T-helper 9 cell (primary cell): Measurements from ENCODE around the gene CORT.
"Not testable (repeated sequence)": the region's sequence is repeated elsewhere in the genome, so short reads cannot be mapped to it uniquely, and the experiment has no call there.

ENCODE experiments used
- DNase-seq: peaks from one replicate; pipeline ENCODE4 v3.0.0-alpha.2; 2020
- total RNA-seq, 2 donors: gene quantifications; one replicate each; lab custom pipeline; 2026; lab: John Stamatoyannopoulos, UW

CORT gene, protein sequence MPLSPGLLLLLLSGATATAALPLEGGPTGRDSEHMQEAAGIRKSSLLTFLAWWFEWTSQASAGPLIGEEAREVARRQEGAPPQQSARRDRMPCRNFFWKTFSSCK
- total RNA-seq, result 0 to 0.14 reads per million in 2 donors

- no peak for DNase-seq
Observed at GRCh38 chr1:10449751-10450150, at the start of gene CORT. CORT (plus strand) TSS chr1:10450031; CDS start chr1:10450224, 193 bp downstream.

DNA sequence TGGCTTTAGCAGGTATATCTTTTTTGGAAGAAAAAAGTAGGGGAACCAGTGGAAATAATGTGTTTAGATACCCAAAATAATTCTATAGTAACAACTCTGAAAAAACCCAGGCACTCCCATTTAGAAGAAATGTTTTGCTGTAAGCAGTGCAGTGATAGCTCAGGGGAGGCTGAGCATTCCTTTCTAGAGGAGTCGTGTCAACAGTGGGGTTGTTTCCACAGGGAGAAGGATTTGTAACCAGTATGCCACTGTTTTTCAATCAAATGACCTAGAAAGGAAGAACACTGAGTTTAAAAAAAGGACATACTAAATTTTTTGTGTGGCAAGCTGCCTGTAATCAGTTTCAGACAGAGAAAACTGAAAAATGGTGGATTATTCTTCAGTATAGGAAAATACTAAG lies 48.5 kb upstream of the CORT start:
- no peak for DNase-seq

DNA sequence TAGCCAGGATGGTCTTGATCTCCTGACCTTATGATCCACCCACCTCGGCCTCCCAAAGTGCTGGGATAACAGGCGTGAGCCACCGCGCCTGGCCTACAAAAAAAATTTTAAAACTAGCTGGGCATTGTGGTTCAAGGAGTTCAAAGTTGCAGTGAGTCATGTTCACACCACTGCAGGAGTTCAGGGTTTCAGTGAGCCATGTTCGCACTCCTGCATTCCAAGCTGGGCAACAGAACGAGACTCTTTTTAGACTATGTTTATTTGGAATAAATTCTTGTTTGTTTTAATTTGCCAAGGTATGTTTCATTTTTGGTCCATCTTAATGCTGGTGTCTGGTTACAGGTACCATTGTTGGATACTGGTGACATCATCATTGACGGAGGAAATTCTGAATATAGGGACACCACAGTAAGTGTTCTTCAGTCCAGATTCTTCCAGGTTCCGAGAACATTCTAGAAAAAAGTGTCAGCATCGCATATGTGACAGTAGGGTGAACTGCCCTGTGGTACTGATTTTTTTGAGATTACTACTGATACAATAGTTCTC lies 47.0 kb upstream of the CORT start:
- DNase-seq, result no peak

DNA sequence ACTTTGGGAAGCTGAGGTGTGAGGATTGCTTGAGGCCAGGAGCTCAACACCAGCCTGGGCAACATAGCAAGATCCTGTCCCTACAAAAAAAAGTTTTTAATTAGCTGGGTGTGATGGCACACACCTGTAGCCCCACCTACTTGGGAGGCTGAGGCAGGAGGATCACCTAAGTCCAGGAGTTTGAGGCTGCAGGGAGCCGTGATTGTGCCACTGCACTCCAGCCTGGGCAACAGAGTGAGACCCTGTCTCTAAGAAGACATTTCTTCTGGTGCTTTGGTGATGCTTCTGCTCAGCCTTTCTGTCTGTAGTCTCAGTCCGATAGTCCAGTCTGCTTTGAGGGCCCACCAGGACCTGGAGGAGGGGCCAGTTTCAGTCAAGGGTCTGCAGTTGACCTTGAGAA lies 42.6 kb upstream of the CORT start:
- no peak for DNase-seq

- DNase-seq, result no peak
Observed at GRCh38 chr1:10415211-10415930, 34.5 kb upstream of the CORT start.

DNA sequence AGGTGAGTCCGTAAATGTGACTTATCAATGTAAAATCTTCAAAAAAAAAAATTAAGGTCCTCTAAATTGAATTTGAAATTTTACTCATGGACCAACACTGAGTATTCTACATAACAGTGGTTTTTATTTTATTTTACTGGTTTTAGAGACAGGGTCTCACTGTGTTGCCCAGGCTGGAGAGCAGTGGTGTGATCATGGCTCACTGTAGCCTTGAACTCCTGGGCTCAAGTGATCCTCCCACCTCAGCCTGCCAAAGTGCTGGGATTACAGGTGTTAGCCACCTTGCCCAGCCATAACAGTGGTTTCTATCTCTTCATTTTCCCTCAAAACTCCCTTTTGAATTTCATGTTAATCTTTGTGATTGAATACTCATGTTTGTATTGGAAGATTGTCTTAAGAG lies 33.9 kb upstream of the CORT start:
- DNase-seq, result not testable (repeated sequence)

DNA sequence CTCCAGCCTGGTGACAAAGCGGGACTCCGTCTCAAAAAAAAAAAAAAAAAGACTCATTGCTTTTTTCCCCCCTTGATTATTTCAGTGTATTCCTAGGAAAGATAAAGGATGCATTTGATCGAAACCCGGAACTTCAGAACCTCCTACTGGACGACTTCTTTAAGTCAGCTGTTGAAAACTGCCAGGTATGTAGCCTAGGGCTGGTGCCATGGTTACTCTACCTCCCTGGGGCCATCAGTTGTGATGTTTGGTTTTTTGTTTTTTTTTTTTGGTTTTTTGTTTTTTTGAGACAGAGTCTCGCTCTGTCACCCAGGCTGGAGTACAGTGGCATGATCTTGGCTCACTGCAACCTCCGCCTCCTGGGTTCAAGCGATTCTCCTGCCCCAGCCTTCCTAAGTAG lies 31.1 kb upstream of the CORT start:
- not testable (repeated sequence) for DNase-seq

DNA sequence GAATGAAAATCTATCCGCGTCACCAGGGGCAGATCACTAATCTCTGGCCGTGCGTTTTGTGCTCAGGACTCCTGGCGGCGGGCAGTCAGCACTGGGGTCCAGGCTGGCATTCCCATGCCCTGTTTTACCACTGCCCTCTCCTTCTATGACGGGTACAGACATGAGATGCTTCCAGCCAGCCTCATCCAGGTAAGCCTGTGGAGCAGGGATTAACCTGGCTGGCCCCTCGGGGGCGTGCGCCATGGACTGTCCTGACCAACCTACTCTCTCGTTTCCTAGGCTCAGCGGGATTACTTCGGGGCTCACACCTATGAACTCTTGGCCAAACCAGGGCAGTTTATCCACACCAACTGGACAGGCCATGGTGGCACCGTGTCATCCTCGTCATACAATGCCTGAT lies 30.5 kb upstream of the CORT start:
- DNase-seq, result no peak

DNA sequence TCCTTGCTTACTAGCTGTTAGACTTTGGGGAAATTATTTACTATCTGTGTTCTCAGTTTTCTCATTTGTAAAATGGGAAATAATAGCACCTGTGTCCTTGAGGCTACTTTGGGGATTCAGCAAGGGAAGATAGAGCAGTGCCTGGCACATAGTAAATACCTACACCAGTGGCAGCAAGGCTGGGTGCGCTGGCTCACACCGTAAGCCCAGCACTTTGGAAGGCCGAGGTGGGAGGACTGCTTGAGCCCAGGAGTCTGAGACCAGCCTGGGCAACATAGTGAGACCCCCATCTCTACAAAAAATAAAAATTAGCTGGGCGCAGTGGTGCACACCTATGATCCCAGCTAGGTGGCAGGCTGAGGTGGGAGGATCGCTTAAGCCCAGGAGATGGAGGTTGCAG lies 28.2 kb upstream of the CORT start:
- no peak for DNase-seq

DNA sequence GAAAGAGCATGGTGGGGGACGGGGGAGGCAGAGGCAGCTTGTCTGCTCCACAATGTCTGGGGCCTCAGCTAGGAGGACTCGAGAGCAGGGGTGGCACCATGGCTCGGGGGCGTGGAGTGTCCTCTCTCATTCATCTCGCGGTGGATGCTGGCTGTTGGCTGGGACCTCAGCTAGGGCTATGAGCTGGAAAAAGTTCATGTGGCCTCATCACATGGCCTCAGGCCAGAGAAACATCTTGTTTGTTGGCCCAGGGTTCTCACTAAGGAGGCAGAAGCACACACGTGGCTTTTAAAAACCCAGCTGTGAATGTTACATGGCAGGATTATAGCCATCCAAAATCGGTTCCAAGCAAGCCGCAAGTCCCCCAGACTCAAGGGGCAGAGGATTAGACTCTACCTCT lies 25.8 kb upstream of the CORT start:
- no peak for DNase-seq

- no peak for DNase-seq
Observed at GRCh38 chr1:10424651-10425050, 25.2 kb upstream of the CORT start.

DNA sequence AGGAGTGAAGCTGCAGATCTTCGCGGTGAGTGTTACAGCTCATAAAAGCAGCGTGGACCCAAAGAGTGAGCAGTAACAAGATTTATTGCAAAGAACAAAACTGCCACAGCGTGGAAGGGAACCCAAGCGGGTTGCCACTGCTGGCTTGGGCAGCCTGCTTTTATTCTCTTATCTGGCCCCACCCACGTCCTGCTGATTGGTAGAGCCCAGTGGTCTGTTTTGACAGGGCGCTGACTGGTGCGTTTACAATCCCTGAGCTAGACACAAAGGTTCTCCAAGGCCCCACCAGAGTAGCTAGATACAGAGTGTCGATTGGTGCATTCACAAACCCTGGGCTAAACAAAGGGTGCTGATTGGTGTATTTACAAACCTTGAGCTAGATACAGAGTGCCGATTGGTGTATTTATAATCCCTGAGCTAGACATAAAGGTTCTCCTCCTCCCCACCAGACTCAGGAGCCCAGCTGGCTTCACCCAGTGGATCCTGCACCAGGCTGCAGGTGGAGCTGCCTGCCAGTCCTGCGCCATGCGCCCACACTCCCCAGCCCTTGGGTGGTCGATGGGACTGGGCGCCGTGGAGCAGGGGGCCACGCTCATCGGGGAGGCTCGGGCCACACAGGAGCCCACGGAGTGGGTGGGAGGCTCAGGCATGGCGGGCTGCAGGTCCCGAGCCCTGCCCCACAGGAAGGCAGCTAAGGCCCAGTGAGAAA lies 23.9 kb upstream of the CORT start:
- not testable (repeated sequence) for DNase-seq

- DNase-seq, result not testable (repeated sequence)
Observed at GRCh38 chr1:10426535-10426848, 23.3 kb upstream of the CORT start.

DNA sequence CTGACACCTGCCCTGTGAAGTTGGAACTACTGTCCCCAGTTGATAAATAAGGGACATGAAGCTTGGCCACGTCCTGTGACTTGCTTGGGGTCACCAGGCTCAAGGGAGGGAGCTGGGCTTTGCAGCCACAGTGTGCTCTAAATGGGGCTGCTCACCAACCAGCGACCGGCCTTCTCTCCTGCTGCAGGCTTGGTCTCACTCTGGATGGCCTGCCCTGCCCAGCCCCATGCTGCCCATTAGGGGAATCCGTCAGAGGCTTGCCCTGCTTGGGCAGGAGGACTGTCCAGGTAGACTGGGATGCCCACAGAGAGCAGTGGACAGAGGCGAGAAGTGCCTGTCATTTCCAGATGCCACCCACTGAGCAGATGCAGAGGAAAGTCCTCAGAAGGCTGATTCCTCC lies 20.8 kb upstream of the CORT start:
- no peak for DNase-seq

DNA sequence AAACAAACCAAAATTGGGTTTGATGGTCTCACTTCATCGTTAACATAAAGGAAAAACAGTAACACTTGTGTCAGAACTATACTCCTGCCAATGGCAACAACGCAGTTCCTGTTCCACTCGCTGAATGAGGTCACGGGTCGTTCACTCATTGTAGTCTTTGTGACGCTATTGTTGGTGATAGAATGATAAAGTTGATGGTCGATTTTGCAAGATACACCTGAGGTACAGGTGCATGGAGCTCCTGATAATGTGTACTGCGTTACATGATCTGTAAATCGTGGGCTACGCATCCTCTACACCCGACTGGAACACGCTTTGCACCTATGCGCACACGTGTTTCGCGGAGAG lies 20.0 kb upstream of the CORT start:
- DNase-seq, result no peak

DNA sequence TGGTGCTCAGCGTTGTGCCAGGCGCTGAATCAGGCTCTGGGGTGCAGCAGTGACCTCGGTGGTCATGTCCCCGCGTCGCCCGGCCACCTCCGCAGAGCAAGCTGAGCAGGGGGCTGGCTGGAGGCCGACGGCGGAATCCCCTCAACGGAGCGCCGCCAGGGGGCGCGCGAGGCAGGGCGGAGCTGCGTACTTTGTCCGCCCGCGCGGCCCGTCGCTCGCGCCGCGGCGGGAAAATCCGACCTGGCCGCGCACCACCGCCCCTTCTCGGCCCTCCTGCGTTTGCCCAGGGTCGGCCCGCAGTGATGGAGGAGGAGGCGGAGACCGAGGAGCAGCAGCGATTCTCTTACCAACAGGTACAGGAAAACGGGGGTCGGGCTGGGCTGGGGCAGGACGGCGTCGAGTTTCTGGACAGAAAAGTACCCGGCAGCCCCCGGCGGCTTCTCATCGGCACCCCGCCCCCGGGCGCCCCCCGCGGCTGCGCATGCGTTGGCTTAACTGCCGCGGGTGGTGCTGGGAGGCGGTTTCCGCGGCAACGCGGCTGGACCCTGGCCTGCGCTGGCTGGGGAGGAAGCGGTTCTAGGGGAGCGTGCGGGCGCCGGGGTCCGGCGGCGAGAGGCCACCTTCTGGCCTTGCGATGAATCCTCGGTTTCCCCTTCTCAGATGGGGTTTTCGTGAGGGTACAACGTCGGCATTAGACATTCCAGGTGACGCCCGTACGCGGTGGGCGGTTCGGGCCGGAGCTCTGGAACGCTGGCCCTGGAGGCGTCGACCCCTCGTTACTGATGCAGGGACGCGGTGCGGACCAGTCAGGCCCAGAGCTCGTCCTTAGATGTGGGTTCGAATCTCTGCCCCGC lies 19.4 kb upstream of the CORT start, which contains the start of gene CENPS:
TSS of gene CENPS (plus strand) at position 218 of the 854 bp plus-strand sequence. CDS start at position 303, 85 bp downstream.
- peak; percentile 86 for DNase-seq

DNA sequence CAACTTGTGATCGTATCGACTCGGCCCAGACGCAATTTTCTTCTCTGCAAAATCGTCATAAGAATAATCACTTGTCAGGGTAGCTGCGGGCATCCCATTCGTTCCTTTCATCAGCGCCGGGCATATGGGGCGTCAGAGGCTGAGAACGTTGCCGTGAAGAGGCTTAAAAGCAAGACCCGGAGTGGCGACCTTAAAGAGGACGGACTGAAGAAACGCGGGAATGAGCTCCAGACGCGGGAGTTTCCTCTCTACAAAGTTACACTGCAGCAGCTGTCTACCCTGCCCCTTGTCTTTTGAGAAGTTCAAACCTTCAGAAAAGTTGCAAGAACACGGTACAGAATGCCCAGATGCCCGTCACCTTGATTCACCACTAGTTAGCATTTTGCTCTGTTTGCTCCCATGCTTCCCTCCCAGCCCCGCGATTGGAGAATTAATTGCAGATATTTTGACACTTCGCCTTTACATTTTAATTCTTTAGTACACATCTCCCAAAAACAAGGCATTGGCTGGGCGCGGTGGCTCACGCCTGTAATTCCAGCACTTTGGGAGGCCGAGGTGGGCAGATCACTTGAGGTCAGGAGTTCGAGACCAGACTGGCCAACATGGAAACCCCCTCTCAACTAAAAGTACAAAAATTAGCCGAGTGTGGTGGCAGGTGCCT lies 18.6 kb upstream of the CORT start:
- no peak for DNase-seq

DNA sequence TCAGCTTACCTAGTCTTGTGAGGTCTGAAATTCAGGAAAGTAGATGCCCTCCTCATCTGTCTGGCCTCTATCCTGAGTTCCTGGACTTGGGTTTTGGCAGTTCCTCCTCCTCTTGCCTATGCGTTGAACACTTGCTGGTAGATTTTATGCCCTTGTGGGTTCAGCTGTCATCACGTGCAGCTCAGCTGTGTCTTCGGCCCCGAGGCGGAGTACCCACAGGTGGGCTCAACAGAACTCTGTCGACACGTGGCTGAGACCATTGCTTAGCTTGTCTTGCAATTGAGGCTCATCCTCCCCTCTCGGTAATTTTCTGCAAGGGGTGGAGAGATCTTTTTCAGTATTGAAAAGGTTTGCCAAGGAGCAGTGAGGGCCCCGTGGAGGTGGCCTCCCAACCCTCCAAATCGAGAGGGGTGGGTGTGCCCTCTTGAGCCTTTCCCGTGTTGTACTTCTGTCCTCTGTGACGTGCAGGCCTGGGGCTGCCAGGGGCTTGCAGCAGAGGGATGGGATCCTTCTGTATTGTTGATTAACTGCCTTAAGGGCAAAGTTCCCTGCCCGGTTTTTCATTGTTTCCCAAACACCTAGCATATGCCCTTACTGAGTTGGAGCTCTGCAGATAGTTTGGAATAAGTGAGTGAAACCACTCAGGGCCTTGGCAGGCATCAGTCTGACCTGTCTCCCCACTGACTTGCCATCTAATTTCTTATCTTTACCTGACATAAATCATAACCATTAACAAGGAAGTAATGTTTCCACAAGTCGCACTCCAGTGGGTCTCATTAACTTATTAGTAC lies 16.7 kb upstream of the CORT start:
- no peak for DNase-seq

GRCh38 chr1:10433790-10434189 lies 16.0 kb upstream of the CORT start:
- DNase-seq, result no peak

GRCh38 chr1:10434590-10434989 lies 15.2 kb upstream of the CORT start:
- no peak for DNase-seq

DNA sequence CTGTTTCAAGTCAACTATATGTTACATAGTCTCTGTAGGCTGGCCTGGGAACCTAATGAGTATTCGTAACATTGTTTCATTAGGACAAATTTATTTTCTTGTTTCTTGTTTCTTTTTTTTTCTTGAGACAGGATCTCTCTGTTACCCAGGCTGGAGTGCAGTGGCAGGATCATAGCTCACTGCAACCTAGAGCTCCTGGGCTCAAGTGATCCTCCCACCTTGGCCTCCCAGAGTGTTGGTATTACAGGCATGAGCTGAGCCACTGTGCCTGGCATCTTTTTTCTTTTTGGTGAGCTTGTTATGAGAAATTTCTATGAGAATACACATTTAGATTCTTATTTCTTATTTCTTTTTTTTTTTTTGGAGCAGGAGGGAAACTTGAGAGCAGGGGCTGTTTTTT lies 12.8 kb upstream of the CORT start:
- DNase-seq, result no peak

- no peak for DNase-seq
Observed at GRCh38 chr1:10438677-10439163, 11.1 kb upstream of the CORT start.
